GM12864 (cell line): ENCODE results near the gene TLR2.

ENCODE experiments used
- DNase-seq: peaks from one replicate; pipeline ENCODE4 v3.0.0-alpha.2; 2011; ENCODE audit warnings: low read depth
- H3K4me3 ChIP-seq: 2 replicates; pipeline ENCODE4 v1.5.1; 2011; ENCODE audit warnings: mild to moderate bottlenecking, low read depth, low read length, control low read depth
- CTCF ChIP-seq: IDR thresholded peaks from 2 replicates; pipeline ENCODE4 v1.5.1; 2011; ENCODE audit warnings: low read depth, mild to moderate bottlenecking, moderate library complexity, low read length, control low read depth, inconsistent platforms; ENCODE audit errors: missing control alignments

Gene TLR2

GRCh38 chr4:153684182-153684970 lies at the start of gene TLR2:
TSS of gene TLR2 (plus strand) at chr4:153684280. CDS start at chr4:153702908, 18,628 bp downstream.
- DNase-seq, result no peak
- H3K4me3 ChIP-seq, result peak within 1 kb of the TSS; percentile 40
- no peak for TF ChIP-seq CTCF

- no peak overlapping the region for H3K4me3 ChIP-seq
- DNase-seq, result no peak
- peak; percentile 54 for TF ChIP-seq CTCF
Measured at GRCh38 chr4:153634738-153635353, 49.2 kb upstream of the TLR2 start.

GRCh38 chr4:153635846-153636245 lies 48.2 kb upstream of the TLR2 start:
- no peak for TF ChIP-seq CTCF
- no peak overlapping the region for H3K4me3 ChIP-seq
- no peak for DNase-seq

GRCh38 chr4:153637201-153637600 lies 46.9 kb upstream of the TLR2 start:
- no peak overlapping the region for H3K4me3 ChIP-seq
- no peak for TF ChIP-seq CTCF
- DNase-seq, result no peak

GRCh38 chr4:153638011-153638410 lies 46.1 kb upstream of the TLR2 start:
- no peak overlapping the region for H3K4me3 ChIP-seq
- DNase-seq, result no peak
- TF ChIP-seq CTCF, result no peak

GRCh38 chr4:153638999-153639398 lies 45.1 kb upstream of the TLR2 start:
- no peak for DNase-seq
- H3K4me3 ChIP-seq, result no peak overlapping the region
- TF ChIP-seq CTCF, result no peak
